Measurements from ENCODE around the gene CEACAM8.

DNA sequence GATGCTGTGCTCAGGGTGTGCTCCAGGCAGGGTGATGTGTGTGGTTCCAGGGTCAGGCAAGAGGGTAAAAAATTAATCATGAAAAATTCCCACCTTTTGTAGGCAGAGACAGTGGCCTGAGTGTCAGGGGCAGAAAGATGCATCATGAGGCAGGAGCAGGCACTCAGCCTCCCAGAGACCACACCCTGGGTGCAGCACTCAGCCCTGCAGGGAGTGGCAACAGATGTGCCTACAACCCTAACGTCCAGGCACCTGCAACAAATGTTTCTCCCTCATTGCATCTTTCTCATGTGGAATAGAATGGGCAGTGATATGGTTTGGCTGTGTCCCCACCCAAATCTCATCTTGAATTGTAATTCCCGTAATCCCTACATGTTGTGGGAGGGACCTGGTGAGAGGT lies 46.8 kb downstream of the CEACAM8 start:
- TF ChIP-seq POLR2AphosphoS5 (IDR thresholded peaks at IDR 0.05; ENCODE audit: insufficient read depth in 1 of 2, low read depth in 1 of 2) = no peak
- TF ChIP-seq, protein P1, sequence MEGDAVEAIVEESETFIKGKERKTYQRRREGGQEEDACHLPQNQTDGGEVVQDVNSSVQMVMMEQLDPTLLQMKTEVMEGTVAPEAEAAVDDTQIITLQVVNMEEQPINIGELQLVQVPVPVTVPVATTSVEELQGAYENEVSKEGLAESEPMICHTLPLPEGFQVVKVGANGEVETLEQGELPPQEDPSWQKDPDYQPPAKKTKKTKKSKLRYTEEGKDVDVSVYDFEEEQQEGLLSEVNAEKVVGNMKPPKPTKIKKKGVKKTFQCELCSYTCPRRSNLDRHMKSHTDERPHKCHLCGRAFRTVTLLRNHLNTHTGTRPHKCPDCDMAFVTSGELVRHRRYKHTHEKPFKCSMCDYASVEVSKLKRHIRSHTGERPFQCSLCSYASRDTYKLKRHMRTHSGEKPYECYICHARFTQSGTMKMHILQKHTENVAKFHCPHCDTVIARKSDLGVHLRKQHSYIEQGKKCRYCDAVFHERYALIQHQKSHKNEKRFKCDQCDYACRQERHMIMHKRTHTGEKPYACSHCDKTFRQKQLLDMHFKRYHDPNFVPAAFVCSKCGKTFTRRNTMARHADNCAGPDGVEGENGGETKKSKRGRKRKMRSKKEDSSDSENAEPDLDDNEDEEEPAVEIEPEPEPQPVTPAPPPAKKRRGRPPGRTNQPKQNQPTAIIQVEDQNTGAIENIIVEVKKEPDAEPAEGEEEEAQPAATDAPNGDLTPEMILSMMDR (IDR thresholded peaks at IDR 0.05) = no peak
- no peak for TF ChIP-seq POLR2A (IDR thresholded peaks at IDR 0.05)

Data from vagina (tissue), 2 donors.